ENCODE measurements around the gene ETV3L.

DNA sequence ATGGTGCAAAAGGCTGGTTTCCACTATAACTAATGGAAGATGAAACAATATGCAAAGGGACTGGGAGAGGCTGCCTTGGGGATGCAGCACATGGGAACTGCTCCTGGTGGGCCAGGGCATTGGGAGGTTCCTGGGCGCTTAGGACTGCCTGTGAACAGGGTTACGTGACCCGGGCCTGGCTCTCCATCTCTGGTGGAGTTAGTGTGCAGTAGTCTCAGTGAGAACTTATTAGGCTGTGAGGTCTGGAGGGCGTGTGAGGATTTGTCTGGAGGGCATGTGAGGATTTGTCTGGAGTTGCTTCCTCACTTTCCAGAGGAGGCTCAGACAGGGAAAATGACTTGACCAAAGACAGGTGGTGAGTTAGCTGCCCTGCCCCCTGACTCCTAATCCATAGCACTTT, 1.5 kb upstream of the ETV3L start:
- TF ChIP-seq POLR2A (IDR thresholded peaks at IDR 0.05): no peak
- TF ChIP-seq, protein P1, sequence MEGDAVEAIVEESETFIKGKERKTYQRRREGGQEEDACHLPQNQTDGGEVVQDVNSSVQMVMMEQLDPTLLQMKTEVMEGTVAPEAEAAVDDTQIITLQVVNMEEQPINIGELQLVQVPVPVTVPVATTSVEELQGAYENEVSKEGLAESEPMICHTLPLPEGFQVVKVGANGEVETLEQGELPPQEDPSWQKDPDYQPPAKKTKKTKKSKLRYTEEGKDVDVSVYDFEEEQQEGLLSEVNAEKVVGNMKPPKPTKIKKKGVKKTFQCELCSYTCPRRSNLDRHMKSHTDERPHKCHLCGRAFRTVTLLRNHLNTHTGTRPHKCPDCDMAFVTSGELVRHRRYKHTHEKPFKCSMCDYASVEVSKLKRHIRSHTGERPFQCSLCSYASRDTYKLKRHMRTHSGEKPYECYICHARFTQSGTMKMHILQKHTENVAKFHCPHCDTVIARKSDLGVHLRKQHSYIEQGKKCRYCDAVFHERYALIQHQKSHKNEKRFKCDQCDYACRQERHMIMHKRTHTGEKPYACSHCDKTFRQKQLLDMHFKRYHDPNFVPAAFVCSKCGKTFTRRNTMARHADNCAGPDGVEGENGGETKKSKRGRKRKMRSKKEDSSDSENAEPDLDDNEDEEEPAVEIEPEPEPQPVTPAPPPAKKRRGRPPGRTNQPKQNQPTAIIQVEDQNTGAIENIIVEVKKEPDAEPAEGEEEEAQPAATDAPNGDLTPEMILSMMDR (IDR thresholded peaks at IDR 0.05): no peak
- no peak for TF ChIP-seq POLR2AphosphoS5 (IDR thresholded peaks at IDR 0.05; ENCODE audit: insufficient read depth in 1 of 2, low read depth in 1 of 2)
